Breast epithelium (tissue), 3 donors: ENCODE data around the gene SERTAD1.

Experiments
- CTCF ChIP-seq, 3 donors: fragments of 450-650 bp; IDR thresholded peaks; one replicate each; pipeline ENCODE4 v1.5.1; 2016 to 2017; ENCODE audit warnings: antibody characterized with exemption in 3 of 3, mild to moderate bottlenecking in 3 of 3, moderate library complexity in 3 of 3
- POLR2A ChIP-seq: fragments of 450-650 bp; IDR thresholded peaks from one replicate; pipeline ENCODE4 v1.6.1; 2016; ENCODE audit warnings: antibody characterized with exemption, mild to moderate bottlenecking, moderate library complexity

- TF ChIP-seq CTCF (IDR thresholded peaks at IDR 0.05) (no peak), POLR2A (no peak)
Observed at GRCh38 chr19:40472516-40472915, 46.7 kb upstream of the SERTAD1 start.
